ENCODE results near the gene IER5.
"Not testable (repeated sequence)": the region's sequence is repeated elsewhere in the genome, so short reads cannot be mapped to it uniquely, and the experiment has no call there.

Gene IER5

GRCh38 chr1:181115971-181116370 lies 27.5 kb downstream of the IER5 start:
- not testable (repeated sequence) for DNase-seq (ENCODE audit: low read depth in 2 of 2)

- no peak for DNase-seq (ENCODE audit: low read depth in 2 of 2)
Measured at GRCh38 chr1:181116819-181117390, 28.4 kb downstream of the IER5 start.

GRCh38 chr1:181117648-181118449 lies 29.3 kb downstream of the IER5 start:
- DNase-seq (ENCODE audit: low read depth in 2 of 2) = no peak

GRCh38 chr1:181119093-181119989 lies 30.8 kb downstream of the IER5 start:
- no peak for DNase-seq (ENCODE audit: low read depth in 2 of 2)

- DNase-seq (ENCODE audit: low read depth in 2 of 2) = no peak
Measured at GRCh38 chr1:181120924-181121323, 32.4 kb downstream of the IER5 start.

GRCh38 chr1:181121498-181121897 lies 33.0 kb downstream of the IER5 start:
- no peak for DNase-seq (ENCODE audit: low read depth in 2 of 2)

GRCh38 chr1:181122222-181122621 lies 33.7 kb downstream of the IER5 start:
- DNase-seq (ENCODE audit: low read depth in 2 of 2) = no peak

GRCh38 chr1:181123173-181123572 lies 34.7 kb downstream of the IER5 start:
- DNase-seq (ENCODE audit: low read depth in 2 of 2) = no peak

GRCh38 chr1:181124291-181124751 lies 35.8 kb downstream of the IER5 start:
- DNase-seq (ENCODE audit: low read depth in 2 of 2) = no peak

- no peak for DNase-seq (ENCODE audit: low read depth in 2 of 2)
Measured at GRCh38 chr1:181126289-181126688, 37.8 kb downstream of the IER5 start.

- DNase-seq (ENCODE audit: low read depth in 2 of 2) = no peak
Measured at GRCh38 chr1:181126871-181127587, 38.5 kb downstream of the IER5 start.

- DNase-seq (ENCODE audit: low read depth in 2 of 2) = no peak
Measured at GRCh38 chr1:181127898-181128453, 39.5 kb downstream of the IER5 start.

GRCh38 chr1:181128592-181129497 lies 40.3 kb downstream of the IER5 start:
- DNase-seq (ENCODE audit: low read depth in 2 of 2) = no peak

- DNase-seq (ENCODE audit: low read depth in 2 of 2) = no peak
Measured at GRCh38 chr1:181129771-181130606, 41.5 kb downstream of the IER5 start.

GRCh38 chr1:181131255-181131941 lies 42.9 kb downstream of the IER5 start:
- no peak for DNase-seq (ENCODE audit: low read depth in 2 of 2)

- DNase-seq (ENCODE audit: low read depth in 2 of 2) = no peak
Measured at GRCh38 chr1:181133441-181133951, 45.0 kb downstream of the IER5 start.

- DNase-seq (ENCODE audit: low read depth in 2 of 2) = no peak
Measured at GRCh38 chr1:181133969-181134418, 45.5 kb downstream of the IER5 start.

Data from stimulated activated CD4-positive, alpha-beta T cell treated with anti-CD3 and anti-CD28 coated beads, Interleukin-4, amount 100 ng/mL, for 48 hours (primary cell).